HL-60 (cell line): Measurements from ENCODE around the gene CBLN3.

Experiments
- CTCF ChIP-seq: IDR thresholded peaks from one replicate; pipeline ENCODE4 v1.5.1; 2011; ENCODE audit warnings: low read length, control low read depth, inconsistent platforms; ENCODE audit not compliant: insufficient read depth
- GABPA ChIP-seq: IDR thresholded peaks from 2 replicates; pipeline ENCODE4 v1.6.1; 2012; ENCODE audit warnings: low read depth
- POLR2AphosphoS5 ChIP-seq: IDR thresholded peaks from 2 replicates; pipeline ENCODE4 v1.6.1; 2012; ENCODE audit warnings: low read depth
- REST ChIP-seq: IDR thresholded peaks from 2 replicates; pipeline ENCODE4 v1.6.1; 2012; ENCODE audit warnings: low read depth; ENCODE audit not compliant: insufficient replicate concordance

DNA sequence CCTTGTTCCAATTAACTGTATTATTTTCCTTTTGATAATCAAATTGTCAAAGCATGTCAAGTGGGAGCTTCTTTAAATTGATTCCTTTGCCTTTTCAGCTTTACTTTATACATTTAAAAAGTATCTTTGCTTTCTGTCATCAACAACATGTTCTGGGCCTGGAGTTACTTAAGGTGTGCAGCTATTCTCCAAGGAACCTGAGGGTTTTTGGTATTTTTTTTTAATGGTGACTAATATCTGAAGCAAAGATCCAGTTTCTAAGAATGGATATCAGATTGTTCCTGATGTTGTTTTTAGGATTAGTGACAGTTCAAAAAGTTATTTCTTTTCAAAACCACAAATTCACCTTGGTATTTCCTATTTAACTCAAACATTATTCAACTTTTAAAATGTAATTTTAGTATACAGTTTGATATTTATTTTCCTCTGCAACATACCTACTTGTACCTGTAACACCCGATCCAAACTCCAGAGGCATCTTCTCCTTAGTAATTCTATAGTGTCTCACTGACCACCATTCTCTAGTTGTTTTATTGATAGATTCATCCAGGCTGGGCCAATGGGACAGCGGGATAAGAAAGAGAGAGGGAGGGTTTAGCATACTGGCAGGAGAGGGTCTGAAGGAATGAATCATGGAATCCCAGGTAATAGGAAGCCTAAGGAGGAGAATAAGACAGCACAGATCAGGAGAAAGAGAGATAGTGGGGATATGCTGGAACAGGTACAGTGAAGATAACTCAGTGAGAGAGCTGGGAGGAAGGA is 3.1 kb downstream of the CBLN3 start:
- TF ChIP-seq CTCF = no peak
- no peak for TF ChIP-seq REST
- TF ChIP-seq POLR2AphosphoS5 = no peak
- TF ChIP-seq GABPA = no peak
